ENCODE measurements around the gene CCDC102A. TPM values are rescaled to one million over a fixed set of nuclear protein-coding genes. Genes with fewer than 3 reads are reported as not detected.

The CCDC102A gene
- total RNA-seq, 1 donor from 2014 or later = 12.8 TPM

- DNase-seq (no peak), ATAC-seq (no peak)
- Histone ChIP-seq H3K4me3 (peak overlapping the region; percentile 86), H3K36me3 (no peaks in the 10 kb centered on the region), H3K27ac (no peak overlapping the region), H3K9me3 (no peaks in the 10 kb centered on the region), H3K4me1 (peaks cover 43% of the 10 kb centered on the region), H3K27me3 (ENCODE audit: low read depth) (no peaks in the 10 kb centered on the region)
- no peak for TF ChIP-seq CTCF (IDR thresholded peaks at IDR 0.05)
- intact Hi-C loops (cut with DNase I) = no loop called here
Measured at GRCh38 chr16:57484515-57485005, 51.8 kb downstream of the CCDC102A start.

- intact Hi-C loops (cut with DNase I) = no loop called here
- ATAC-seq = peak in 1 of 2 donors; percentile 12
- Histone ChIP-seq H3K27me3 (ENCODE audit: low read depth) (no peaks in the 10 kb centered on the region), H3K4me1 (peaks cover 49% of the 10 kb centered on the region), H3K27ac (no peak overlapping the region), H3K36me3 (no peaks in the 10 kb centered on the region), H3K4me3 (no peak overlapping the region), H3K9me3 (no peaks in the 10 kb centered on the region)
- DNase-seq = no peak
- no peak for TF ChIP-seq CTCF (IDR thresholded peaks at IDR 0.05)
Measured at GRCh38 chr16:57483725-57484514, 52.5 kb downstream of the CCDC102A start.

- no peak for ATAC-seq
- Histone ChIP-seq H3K9me3 (no peaks in the 10 kb centered on the region), H3K27me3 (ENCODE audit: low read depth) (no peaks in the 10 kb centered on the region), H3K36me3 (no peaks in the 10 kb centered on the region), H3K4me1 (peaks cover 58% of the 10 kb centered on the region), H3K4me3 (no peak overlapping the region), H3K27ac (no peak overlapping the region)
- intact Hi-C loops (cut with DNase I) = no loop called here
- no peak for TF ChIP-seq CTCF (IDR thresholded peaks at IDR 0.05)
- DNase-seq = no peak
Measured at GRCh38 chr16:57482845-57483545, 53.4 kb downstream of the CCDC102A start.

- intact Hi-C loops (cut with DNase I) = no loop called here
- H3K27ac ChIP-seq = no peak overlapping the region
- peaks cover 69% of the 10 kb centered on the region for H3K4me1 ChIP-seq
- TF ChIP-seq CTCF (IDR thresholded peaks at IDR 0.05) = no peak
- H3K9me3 ChIP-seq = no peaks in the 10 kb centered on the region
- no peak overlapping the region for H3K4me3 ChIP-seq
- no peaks in the 10 kb centered on the region for H3K27me3 ChIP-seq (ENCODE audit: low read depth)
- ATAC-seq (no peak), DNase-seq (no peak)
- no peaks in the 10 kb centered on the region for H3K36me3 ChIP-seq
Measured at GRCh38 chr16:57481421-57481820, 55.0 kb downstream of the CCDC102A start.

- no peak for ATAC-seq
- no peak for DNase-seq
- Histone ChIP-seq H3K9me3 (no peaks in the 10 kb centered on the region), H3K27ac (peak overlapping the region; percentile 77), H3K4me1 (peaks cover 73% of the 10 kb centered on the region), H3K36me3 (no peaks in the 10 kb centered on the region), H3K27me3 (ENCODE audit: low read depth) (no peaks in the 10 kb centered on the region), H3K4me3 (no peak overlapping the region)
- intact Hi-C loops (cut with DNase I) = no loop called here
- TF ChIP-seq CTCF (IDR thresholded peaks at IDR 0.05) = no peak
Measured at GRCh38 chr16:57480754-57481230, 55.6 kb downstream of the CCDC102A start.

Data from lower lobe of right lung (tissue), 2 donors.